Vagina (tissue), 2 donors: ENCODE measurements around the gene INTS1. TPM values are rescaled to one million over a fixed set of nuclear protein-coding genes. Genes with fewer than 3 reads are reported as not detected.

Experiments
- DNase-seq, 2 donors: peaks; one replicate each; pipeline ENCODE4 v3.0.0-alpha.2; 2017; ENCODE audit errors: extremely low spot score in 2 of 2
- H3K27ac ChIP-seq: fragments of 200-600 bp; sonication (generic); one replicate; pipeline ENCODE4 v1.5.1; 2019
- H3K27me3 ChIP-seq: fragments of 200-600 bp; sonication (generic); one replicate; pipeline ENCODE4 v1.5.1; 2019
- H3K36me3 ChIP-seq, 2 donors: fragments of 200-600 bp; sonication (generic); one replicate each; pipeline ENCODE4 v1.5.1; 2017 to 2019
- H3K4me1 ChIP-seq: fragments of 200-600 bp; sonication (generic); one replicate; pipeline ENCODE4 v1.5.1; 2019
- H3K4me3 ChIP-seq, 2 donors: fragments of 200-600 bp; sonication (generic); 1 replicate in 1 of 2; 2 replicates in 1 of 2; pipeline ENCODE4 v1.5.1; 2016 to 2019
- H3K9me3 ChIP-seq: fragments of 200-600 bp; sonication (generic); one replicate; pipeline ENCODE4 v1.5.1; 2019
- CTCF ChIP-seq, 3 experiments: fragments of 450-650 bp in 2 of 3; fragments of 200-600 bp in 1 of 3; sonication (generic) in 1 of 3; IDR thresholded peaks; one replicate each; pipeline ENCODE4 v1.5.1; 2017 to 2019; ENCODE audit warnings: antibody characterized with exemption in 3 of 3, mild to moderate bottlenecking in 2 of 3, moderate library complexity in 2 of 3
- POLR2A ChIP-seq, 2 donors: fragments of 450-650 bp; IDR thresholded peaks; one replicate each; pipeline ENCODE4 v1.6.1; 2017; ENCODE audit warnings: antibody characterized with exemption in 2 of 2, mild to moderate bottlenecking in 2 of 2, moderate library complexity in 2 of 2
- POLR2AphosphoS5 ChIP-seq, 2 donors: sonication (generic); formaldehyde crosslinking; IDR thresholded peaks; one replicate each; pipeline ENCODE4 v1.9.0; 2017; ENCODE audit warnings: antibody characterized with exemption in 2 of 2, mild to moderate bottlenecking in 2 of 2, low read depth in 1 of 2; ENCODE audit not compliant: insufficient read depth in 1 of 2
- intact Hi-C: fragments of 100-400 bp; cut with DNase I; formaldehyde crosslinking; loops from one replicate; pipeline ENCODE4 v1.15.1; 2023
- total RNA-seq: library from RNA; depleted of rRNA; stranded (reverse); fragments of >200 nt; gene quantifications from one replicate; pipeline ENCODE4 v1.2.3, GENCODE V29; 2016

INTS1 gene
- total RNA-seq, 1 donor from 2014 or later, result 67.3 TPM

GRCh38 chr7:1436608-1437007 is 67.6 kb downstream of the INTS1 start:
- no peaks in the 10 kb centered on the region for H3K9me3 ChIP-seq
- intact Hi-C loops, result no loop called here
- DNase-seq, result no peak
- no peaks in the 10 kb centered on the region for H3K27me3 ChIP-seq
- peaks cover 0 to 7% of the 10 kb centered on the region in 2 donors for H3K36me3 ChIP-seq
- peaks cover 12% of the 10 kb centered on the region for H3K4me1 ChIP-seq
- no peak for TF ChIP-seq POLR2AphosphoS5 (IDR thresholded peaks at IDR 0.05; ENCODE audit: insufficient read depth in 1 of 2, low read depth in 1 of 2)
- TF ChIP-seq POLR2A (IDR thresholded peaks at IDR 0.05), result no peak
- no peak for TF ChIP-seq CTCF (IDR thresholded peaks at IDR 0.05)
- no peak overlapping the region for H3K27ac ChIP-seq
- no peak overlapping the region for H3K4me3 ChIP-seq

- intact Hi-C loops, result no loop called here
- TF ChIP-seq CTCF (IDR thresholded peaks at IDR 0.05), result no peak
- TF ChIP-seq POLR2A (IDR thresholded peaks at IDR 0.05), result no peak
- TF ChIP-seq POLR2AphosphoS5 (IDR thresholded peaks at IDR 0.05; ENCODE audit: insufficient read depth in 1 of 2, low read depth in 1 of 2), result no peak
- no peaks in the 10 kb centered on the region for H3K27me3 ChIP-seq
- H3K4me3 ChIP-seq, result no peak overlapping the region
- DNase-seq, result no peak
- H3K9me3 ChIP-seq, result no peaks in the 10 kb centered on the region
- H3K4me1 ChIP-seq, result peaks cover 12% of the 10 kb centered on the region
- peaks cover 0 to 7% of the 10 kb centered on the region in 2 donors for H3K36me3 ChIP-seq
- no peak overlapping the region for H3K27ac ChIP-seq
These were observed 69.1 kb downstream of the INTS1 start for GRCh38 chr7:1434891-1435670.

- peaks cover 0 to 7% of the 10 kb centered on the region in 2 donors for H3K36me3 ChIP-seq
- H3K27ac ChIP-seq, result no peak overlapping the region
- no peak for DNase-seq
- no peaks in the 10 kb centered on the region for H3K9me3 ChIP-seq
- no peaks in the 10 kb centered on the region for H3K27me3 ChIP-seq
- intact Hi-C loops, result no loop called here
- TF ChIP-seq POLR2A (IDR thresholded peaks at IDR 0.05) (no peak), CTCF (IDR thresholded peaks at IDR 0.05) (no peak), POLR2AphosphoS5 (IDR thresholded peaks at IDR 0.05; ENCODE audit: insufficient read depth in 1 of 2, low read depth in 1 of 2) (no peak)
- H3K4me1 ChIP-seq, result peaks cover 12% of the 10 kb centered on the region
- H3K4me3 ChIP-seq, result no peak overlapping the region
These were observed 69.9 kb downstream of the INTS1 start for GRCh38 chr7:1434165-1434718.

GRCh38 chr7:1433128-1433920 is 70.9 kb downstream of the INTS1 start:
- H3K27me3 ChIP-seq, result no peaks in the 10 kb centered on the region
- DNase-seq, result no peak
- H3K36me3 ChIP-seq, result peaks cover 0 to 5% of the 10 kb centered on the region in 2 donors
- peaks cover 12% of the 10 kb centered on the region for H3K4me1 ChIP-seq
- no peak for TF ChIP-seq POLR2AphosphoS5 (IDR thresholded peaks at IDR 0.05; ENCODE audit: insufficient read depth in 1 of 2, low read depth in 1 of 2)
- TF ChIP-seq POLR2A (IDR thresholded peaks at IDR 0.05), result no peak
- no peak for TF ChIP-seq CTCF (IDR thresholded peaks at IDR 0.05)
- intact Hi-C loops, result loop anchor here (1.0 kb wide), 1 partner anchor 40 kb away; no protein-coding TSS in a partner anchor
- H3K9me3 ChIP-seq, result no peaks in the 10 kb centered on the region
- no peak overlapping the region for H3K27ac ChIP-seq
- H3K4me3 ChIP-seq, result no peak overlapping the region
